ENCODE results near the gene RAB11FIP4.

Gene RAB11FIP4

GRCh38 chr17:31387438-31387837 lies 4.0 kb upstream of the RAB11FIP4 start:
- no peak for DNase-seq

- DNase-seq: no peak
These were observed 3.1 kb upstream of the RAB11FIP4 start for GRCh38 chr17:31388351-31388750.

GRCh38 chr17:31388770-31389656 lies 2.5 kb upstream of the RAB11FIP4 start:
- peak; percentile 77 for DNase-seq

- peak; percentile 46 for DNase-seq
These were observed 1.7 kb upstream of the RAB11FIP4 start for GRCh38 chr17:31389657-31390381.

- peak; percentile 50 for DNase-seq
These were observed 1.1 kb upstream of the RAB11FIP4 start for GRCh38 chr17:31390426-31390747.

GRCh38 chr17:31390748-31391495 lies 553 bp upstream of the RAB11FIP4 start:
- peak; percentile 52 for DNase-seq

- DNase-seq: peak; percentile 50
These were observed 754 bp downstream of the RAB11FIP4 start for GRCh38 chr17:31392002-31392855.

- peak; percentile 50 for DNase-seq
These were observed 1.6 kb downstream of the RAB11FIP4 start for GRCh38 chr17:31392856-31393748.

- peak; percentile 18 for DNase-seq
These were observed 2.3 kb downstream of the RAB11FIP4 start for GRCh38 chr17:31393749-31394146.

GRCh38 chr17:31394544-31394943 lies 3.1 kb downstream of the RAB11FIP4 start:
- DNase-seq: peak; percentile 73

- DNase-seq: peak; percentile 10
These were observed 5.9 kb downstream of the RAB11FIP4 start for GRCh38 chr17:31397256-31397939.

- peak; percentile 32 for DNase-seq
These were observed 7.2 kb downstream of the RAB11FIP4 start for GRCh38 chr17:31398381-31399311.

GRCh38 chr17:31400481-31400950 lies 9.0 kb downstream of the RAB11FIP4 start:
- DNase-seq: peak; percentile 35

- no peak for DNase-seq
These were observed 10.2 kb downstream of the RAB11FIP4 start for GRCh38 chr17:31401456-31402254.

- no peak for DNase-seq
These were observed 12.8 kb downstream of the RAB11FIP4 start for GRCh38 chr17:31404028-31404949.

- no peak for DNase-seq
These were observed 14.5 kb downstream of the RAB11FIP4 start for GRCh38 chr17:31405890-31406371.

- no peak for DNase-seq
These were observed 17.1 kb downstream of the RAB11FIP4 start for GRCh38 chr17:31408586-31408985.
